Measurements from ENCODE around the gene PRTFDC1. TPM values are rescaled to one million over a fixed set of nuclear protein-coding genes. Genes with fewer than 3 reads are reported as not detected.

The PRTFDC1 gene
- total RNA-seq, 4 donors from 2014 or later, result 3.0 to 8.3 (median 4.3) TPM

DNA sequence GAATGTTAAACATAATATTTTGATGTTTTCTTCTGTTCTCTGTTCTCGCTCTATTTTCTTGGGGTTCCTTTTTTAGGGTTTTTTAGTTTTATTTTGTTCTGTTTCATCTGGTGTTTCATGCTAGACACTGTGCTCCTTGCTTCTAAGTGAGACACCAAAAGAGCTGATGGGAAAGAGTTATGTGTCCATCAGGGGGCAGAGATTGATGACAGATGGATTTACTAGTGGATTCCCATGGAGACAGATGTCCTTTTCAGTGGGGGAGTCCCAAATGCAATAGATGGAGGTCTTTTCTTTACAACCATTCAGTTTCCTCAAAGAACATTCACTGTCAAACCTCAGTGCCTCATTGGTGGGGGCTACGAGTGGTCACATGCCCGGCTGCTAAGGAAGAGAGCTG is 34.9 kb downstream of the PRTFDC1 start:
- Histone ChIP-seq H3K4me1 (peaks cover 3 to 20% (median 14%) of the 10 kb centered on the region in 4 donors), H3K9me3 (no peaks in the 10 kb centered on the region), H3K4me3 (no peak overlapping the region), H3K36me3 (no peaks in the 10 kb centered on the region), H3K27me3 (no peaks in the 10 kb centered on the region), H3K27ac (replicated peaks in 1 of 4) (no peak overlapping the region)
- DNase-seq (ENCODE audit: extremely low spot score), result no peak
- TF ChIP-seq CTCF (IDR thresholded peaks at IDR 0.05) (no peak), EP300 (IDR thresholded peaks at IDR 0.05) (no peak), POLR2AphosphoS5 (IDR thresholded peaks at IDR 0.05) (no peak), POLR2A (IDR thresholded peaks at IDR 0.05; ENCODE audit: low read depth) (no peak)
- 100% methylated on average over 3 of the region's 3 CpGs for WGBS
- intact Hi-C loops (cut with DNase I), result no loop called here

DNA sequence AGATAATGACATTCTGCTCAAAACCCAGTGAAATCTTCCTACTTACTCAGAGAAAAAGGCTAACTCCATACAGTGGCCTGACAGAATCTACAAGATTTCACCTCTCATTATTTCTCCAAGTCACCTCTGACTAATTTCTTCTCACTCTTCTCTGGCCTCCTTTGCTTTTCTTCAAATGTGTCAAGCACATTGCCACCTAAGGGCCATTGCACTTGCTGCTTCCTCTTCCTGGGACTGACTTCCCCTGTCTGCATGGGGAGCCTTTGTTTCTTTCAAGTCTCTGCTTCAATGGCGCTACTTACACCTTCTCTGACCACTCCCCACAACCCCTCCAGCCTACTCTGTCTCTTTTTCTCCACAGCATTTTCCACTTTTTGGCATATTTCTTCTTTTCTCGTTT is 36.0 kb downstream of the PRTFDC1 start:
- Histone ChIP-seq H3K36me3 (no peaks in the 10 kb centered on the region), H3K4me3 (no peak overlapping the region), H3K4me1 (peaks cover 3 to 16% (median 10%) of the 10 kb centered on the region in 4 donors), H3K27me3 (no peaks in the 10 kb centered on the region), H3K9me3 (no peaks in the 10 kb centered on the region), H3K27ac (replicated peaks in 1 of 4) (no peak overlapping the region)
- TF ChIP-seq CTCF (IDR thresholded peaks at IDR 0.05) (no peak), POLR2A (IDR thresholded peaks at IDR 0.05; ENCODE audit: low read depth) (no peak), POLR2AphosphoS5 (IDR thresholded peaks at IDR 0.05) (no peak), EP300 (IDR thresholded peaks at IDR 0.05) (no peak)
- 83% methylated on average over 2 of the region's 2 CpGs for WGBS
- intact Hi-C loops (cut with DNase I), result no loop called here
- no peak for DNase-seq (ENCODE audit: extremely low spot score)

DNA sequence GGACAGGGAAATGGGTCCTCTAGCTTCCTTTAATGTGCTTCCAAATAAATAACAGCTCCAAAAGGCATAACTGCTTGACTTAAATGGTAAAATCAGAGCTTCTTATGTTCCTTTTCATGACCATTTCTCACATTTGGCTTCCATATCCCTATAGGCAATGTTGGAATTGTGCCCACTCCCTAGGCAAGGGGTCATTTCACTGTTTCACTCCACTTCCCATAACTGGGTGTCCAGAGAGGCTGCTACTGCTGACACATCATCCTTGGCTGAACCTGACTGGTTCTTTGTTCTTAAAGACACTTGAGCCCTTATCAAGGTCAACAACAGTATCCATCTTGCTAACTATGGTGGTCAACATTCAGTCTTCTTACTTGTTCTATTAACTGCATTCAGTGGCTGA is 37.1 kb downstream of the PRTFDC1 start:
- H3K27ac ChIP-seq (replicated peaks in 1 of 4), result no peak overlapping the region

DNA sequence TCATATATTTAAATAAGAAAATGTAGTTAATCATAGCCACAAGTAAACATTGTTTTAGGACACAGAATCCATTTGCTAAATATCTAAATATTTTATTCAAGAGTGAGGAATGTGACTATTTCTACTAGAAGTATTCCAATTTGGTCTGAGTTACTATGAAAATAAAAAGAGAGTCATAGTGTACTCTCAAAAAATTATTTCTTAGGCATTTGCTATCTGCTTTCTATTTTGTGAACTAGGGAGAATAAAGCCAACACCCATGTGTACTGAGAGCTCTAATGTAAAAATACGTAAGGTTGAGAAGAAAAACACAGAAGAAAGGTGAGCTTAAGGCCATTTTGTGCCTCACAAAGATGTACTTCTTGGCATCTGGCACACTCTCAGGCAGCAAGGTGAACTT is 38.3 kb downstream of the PRTFDC1 start:
- no peak overlapping the region for H3K27ac ChIP-seq (replicated peaks in 1 of 4)
- H3K4me1 ChIP-seq, result peaks cover 0 to 9% (median 7%) of the 10 kb centered on the region in 4 donors
- no peak for DNase-seq (ENCODE audit: extremely low spot score)
- WGBS, result 74% methylated on average over 1 of the region's 1 CpG
- H3K36me3 ChIP-seq, result no peaks in the 10 kb centered on the region
- TF ChIP-seq POLR2A (IDR thresholded peaks at IDR 0.05; ENCODE audit: low read depth) (no peak), EP300 (IDR thresholded peaks at IDR 0.05) (no peak), POLR2AphosphoS5 (IDR thresholded peaks at IDR 0.05) (no peak), CTCF (IDR thresholded peaks at IDR 0.05) (no peak)
- H3K27me3 ChIP-seq, result no peaks in the 10 kb centered on the region
- intact Hi-C loops (cut with DNase I), result no loop called here
- H3K9me3 ChIP-seq, result no peaks in the 10 kb centered on the region
- H3K4me3 ChIP-seq, result no peak overlapping the region

More for the DNA sequence above, 37.1 kb downstream of the PRTFDC1 start:
- Histone ChIP-seq H3K36me3 (no peaks in the 10 kb centered on the region), H3K9me3 (no peaks in the 10 kb centered on the region), H3K4me3 (no peak overlapping the region), H3K4me1 (peaks cover 0 to 9% (median 7%) of the 10 kb centered on the region in 4 donors), H3K27me3 (no peaks in the 10 kb centered on the region)
- intact Hi-C loops (cut with DNase I), result no loop called here
- DNase-seq (ENCODE audit: extremely low spot score), result no peak
- TF ChIP-seq POLR2A (IDR thresholded peaks at IDR 0.05; ENCODE audit: low read depth), result no peak
- no peak for TF ChIP-seq POLR2AphosphoS5 (IDR thresholded peaks at IDR 0.05)
- TF ChIP-seq EP300 (IDR thresholded peaks at IDR 0.05), result no peak
- TF ChIP-seq CTCF (IDR thresholded peaks at IDR 0.05), result no peak

DNA sequence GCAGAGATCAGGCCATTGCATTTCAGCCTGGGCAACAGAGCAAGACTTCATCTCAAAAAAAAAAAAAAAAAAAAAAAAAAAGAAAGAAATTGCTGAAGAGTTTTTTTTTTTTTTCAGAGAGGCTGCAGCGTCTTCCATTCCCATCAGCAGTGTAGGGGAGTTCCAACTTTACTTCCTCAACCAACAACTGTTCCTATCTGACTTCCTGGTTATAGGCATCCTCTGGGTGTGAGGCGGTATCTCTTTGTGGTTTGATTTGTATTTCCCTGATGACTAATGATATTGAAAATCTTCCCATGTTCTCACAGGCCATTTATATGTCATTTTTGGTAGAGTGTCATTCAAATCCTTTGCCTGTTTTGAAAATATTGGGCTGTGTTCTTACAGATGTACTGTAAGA is 40.2 kb downstream of the PRTFDC1 start:
- WGBS, result 61% methylated on average over 2 of the region's 2 CpGs
- no peak for TF ChIP-seq CTCF (IDR thresholded peaks at IDR 0.05)
- no peak for TF ChIP-seq EP300 (IDR thresholded peaks at IDR 0.05)
- no peak for TF ChIP-seq POLR2AphosphoS5 (IDR thresholded peaks at IDR 0.05)
- TF ChIP-seq POLR2A (IDR thresholded peaks at IDR 0.05; ENCODE audit: low read depth), result no peak
- H3K27ac ChIP-seq (replicated peaks in 1 of 4), result no peak overlapping the region

More for the DNA sequence above, 40.2 kb downstream of the PRTFDC1 start:
- Histone ChIP-seq H3K4me1 (peaks cover 0 to 9% (median 7%) of the 10 kb centered on the region in 4 donors), H3K4me3 (no peak overlapping the region), H3K9me3 (no peaks in the 10 kb centered on the region), H3K36me3 (no peaks in the 10 kb centered on the region), H3K27me3 (no peaks in the 10 kb centered on the region)
- intact Hi-C loops (cut with DNase I), result no loop called here
- DNase-seq (ENCODE audit: extremely low spot score), result no peak

Measured in esophagus muscularis mucosa (tissue), 4 donors.